ENCODE data around the gene NEUROD2. TPM values are rescaled to one million over a fixed set of nuclear protein-coding genes. Genes with fewer than 3 reads are reported as not detected.
A peak's percentile ranks its signal among the peaks of the same experiment; 100 is the strongest.

Gene NEUROD2
- total RNA-seq, 6 experiments from 2014 or later: not detected

DNA sequence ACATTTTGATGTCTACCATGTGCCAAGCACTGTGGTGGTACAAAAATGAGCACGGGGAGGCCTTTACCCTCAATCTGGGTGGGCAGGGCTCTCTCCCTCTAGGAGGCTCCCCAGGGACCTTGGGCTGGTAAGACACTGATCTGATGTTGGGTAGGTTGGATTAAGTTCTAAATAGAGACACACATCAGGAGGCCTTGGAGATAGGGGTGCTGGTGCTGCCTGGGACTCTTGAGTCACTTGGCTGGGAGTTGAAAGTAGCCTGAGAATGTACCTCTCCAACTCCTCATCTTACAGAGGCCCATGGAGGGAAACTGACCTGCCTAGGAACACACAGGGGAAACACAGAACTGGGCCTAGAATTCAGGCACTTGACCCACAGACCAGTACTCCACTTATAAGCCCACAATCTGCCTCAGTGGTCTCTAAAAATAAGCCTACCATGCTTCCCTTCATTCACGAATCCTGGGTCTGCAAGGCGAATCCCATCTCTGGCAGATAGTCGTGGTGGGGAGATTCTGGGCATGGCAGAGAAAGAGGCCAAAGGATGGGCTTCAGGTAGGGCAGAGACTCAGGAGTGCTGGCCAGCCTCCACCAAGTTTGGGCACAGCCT is 1.8 kb upstream of the NEUROD2 start:
- intact Hi-C loops (cut with DNase I): loop anchor here in 1 of 2 donors (10.0 kb wide), 1 partner anchor 65 kb away; no protein-coding TSS in a partner anchor
- no peak overlapping the region for H3K4me3 ChIP-seq
- H3K9me3 ChIP-seq: no peaks in the 10 kb centered on the region
- H3K36me3 ChIP-seq: no peaks in the 10 kb centered on the region
- H3K27ac ChIP-seq: no peak overlapping the region
- peaks cover 0 to 11% (median 0%) of the 10 kb centered on the region in 4 donors for H3K4me1 ChIP-seq
- WGBS (ENCODE audit: insufficient coverage, low coverage, low lambda C conversion rate, missing lambda C conversion rate): 100% methylated on average over 1 of the region's 4 CpGs
- TF ChIP-seq, protein P1, sequence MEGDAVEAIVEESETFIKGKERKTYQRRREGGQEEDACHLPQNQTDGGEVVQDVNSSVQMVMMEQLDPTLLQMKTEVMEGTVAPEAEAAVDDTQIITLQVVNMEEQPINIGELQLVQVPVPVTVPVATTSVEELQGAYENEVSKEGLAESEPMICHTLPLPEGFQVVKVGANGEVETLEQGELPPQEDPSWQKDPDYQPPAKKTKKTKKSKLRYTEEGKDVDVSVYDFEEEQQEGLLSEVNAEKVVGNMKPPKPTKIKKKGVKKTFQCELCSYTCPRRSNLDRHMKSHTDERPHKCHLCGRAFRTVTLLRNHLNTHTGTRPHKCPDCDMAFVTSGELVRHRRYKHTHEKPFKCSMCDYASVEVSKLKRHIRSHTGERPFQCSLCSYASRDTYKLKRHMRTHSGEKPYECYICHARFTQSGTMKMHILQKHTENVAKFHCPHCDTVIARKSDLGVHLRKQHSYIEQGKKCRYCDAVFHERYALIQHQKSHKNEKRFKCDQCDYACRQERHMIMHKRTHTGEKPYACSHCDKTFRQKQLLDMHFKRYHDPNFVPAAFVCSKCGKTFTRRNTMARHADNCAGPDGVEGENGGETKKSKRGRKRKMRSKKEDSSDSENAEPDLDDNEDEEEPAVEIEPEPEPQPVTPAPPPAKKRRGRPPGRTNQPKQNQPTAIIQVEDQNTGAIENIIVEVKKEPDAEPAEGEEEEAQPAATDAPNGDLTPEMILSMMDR (IDR thresholded peaks at IDR 0.05): no peak
- TF ChIP-seq POLR2A (IDR thresholded peaks at IDR 0.05): no peak
- no peak for ATAC-seq
- H3K27me3 ChIP-seq: peaks cover 18 to 39% of the 10 kb centered on the region in 2 donors
- DNase-seq: no peak

DNA sequence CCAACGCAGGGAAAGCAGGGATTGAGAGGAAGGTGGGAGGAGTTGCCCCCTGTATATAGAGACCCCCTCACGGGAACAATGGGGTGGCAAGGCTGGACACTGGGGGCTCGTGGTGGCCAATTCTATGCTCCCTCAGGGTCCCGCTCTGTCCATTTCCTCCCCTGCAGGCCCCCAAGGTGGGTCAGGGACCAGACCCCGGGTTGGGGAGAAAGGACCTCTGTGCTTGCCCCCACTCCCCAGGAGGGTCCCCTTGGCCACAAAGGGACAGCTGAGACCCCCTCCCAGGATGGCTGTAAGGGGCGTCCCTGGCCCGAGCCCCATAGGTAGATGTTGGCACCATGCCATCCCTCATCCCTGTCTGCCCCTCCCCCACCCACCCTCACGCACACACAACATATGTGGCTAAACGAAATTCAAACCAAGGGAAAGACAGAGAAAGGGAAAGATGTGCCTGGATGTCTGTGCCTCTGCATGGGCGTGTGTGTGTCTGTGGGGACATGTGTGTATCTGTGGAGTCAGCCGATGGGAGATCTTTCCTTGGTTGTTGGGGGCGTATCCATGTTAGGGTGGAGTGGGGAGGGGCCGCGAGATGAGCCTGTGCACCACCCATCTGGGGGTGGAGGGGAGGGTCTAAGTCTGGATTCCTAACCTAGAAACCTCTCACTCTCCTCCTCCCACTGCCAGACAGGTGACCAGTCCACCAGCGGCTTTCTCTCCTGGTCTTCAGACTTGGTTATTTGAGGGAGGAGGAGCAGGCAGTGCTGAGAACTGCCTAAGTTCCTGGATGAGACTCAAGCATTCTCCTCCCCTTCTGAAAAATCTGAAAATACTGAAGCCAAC is 642 bp upstream of the NEUROD2 start:
- ATAC-seq: no peak
- TF ChIP-seq, protein P1 (IDR thresholded peaks at IDR 0.05): no peak
- no peak for TF ChIP-seq POLR2A (IDR thresholded peaks at IDR 0.05)

DNA sequence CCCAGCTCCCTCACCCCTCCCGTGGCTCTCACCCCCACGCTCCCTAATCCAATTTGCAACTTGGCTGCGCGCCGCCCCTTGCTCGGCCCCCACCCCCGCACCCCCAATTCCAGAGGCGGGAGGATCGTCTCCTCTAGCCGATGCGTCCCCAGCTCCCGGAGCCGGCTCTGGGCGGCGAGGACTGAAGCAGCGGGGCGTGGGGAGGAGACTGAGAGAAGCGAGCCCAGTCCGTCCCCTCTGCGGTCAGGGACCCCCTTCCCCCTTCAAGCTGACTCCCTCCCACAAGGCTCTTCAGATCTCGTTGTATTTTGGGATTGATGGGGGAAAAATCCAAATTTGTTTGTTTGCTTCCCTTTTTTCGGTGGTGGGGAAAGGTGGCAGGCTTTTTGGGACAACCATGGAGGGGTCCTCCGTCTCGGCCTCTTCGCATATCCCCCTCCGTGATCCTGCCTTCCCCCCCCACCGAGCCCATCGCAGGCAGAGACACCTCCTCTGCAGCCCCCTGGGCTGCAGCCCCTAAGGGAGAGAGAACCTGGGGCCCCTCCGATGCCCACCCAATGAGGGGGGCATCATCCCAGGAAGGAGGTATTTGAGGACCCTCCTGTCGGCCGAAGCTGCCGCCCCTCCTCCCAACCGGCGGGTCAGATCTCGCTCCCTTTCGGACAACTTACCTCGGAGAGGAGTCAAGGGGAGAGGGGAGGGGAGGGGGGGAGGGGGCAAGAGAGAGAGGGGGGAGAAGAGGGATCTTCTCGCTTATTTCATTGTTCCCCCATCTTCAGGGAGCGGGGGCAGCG is 466 bp downstream of the NEUROD2 start:
- TF ChIP-seq POLR2A (IDR thresholded peaks at IDR 0.05): no peak
- TF ChIP-seq, protein P1 (IDR thresholded peaks at IDR 0.05): no peak
- Histone ChIP-seq H3K4me1 (peaks cover 0 to 11% (median 0%) of the 10 kb centered on the region in 4 donors), H3K4me3 (no peak overlapping the region), H3K36me3 (no peaks in the 10 kb centered on the region), H3K27ac (no peak overlapping the region), H3K9me3 (no peaks in the 10 kb centered on the region), H3K27me3 (peaks cover 18 to 50% of the 10 kb centered on the region in 2 donors)
- intact Hi-C loops (cut with DNase I): loop anchor here in 1 of 2 donors (10.0 kb wide), 1 partner anchor 62 kb away; no protein-coding TSS in a partner anchor
- ATAC-seq (no peak), DNase-seq (no peak)
- 3% methylated on average over 22 of the region's 40 CpGs for WGBS (ENCODE audit: insufficient coverage, low coverage, low lambda C conversion rate, missing lambda C conversion rate)

More for the DNA sequence above, 642 bp upstream of the NEUROD2 start:
- H3K9me3 ChIP-seq: no peaks in the 10 kb centered on the region
- no peak overlapping the region for H3K4me3 ChIP-seq
- 13% methylated on average over 12 of the region's 15 CpGs for WGBS (ENCODE audit: insufficient coverage, low coverage, low lambda C conversion rate, missing lambda C conversion rate)
- peaks cover 18 to 44% of the 10 kb centered on the region in 2 donors for H3K27me3 ChIP-seq
- no peak for DNase-seq
- H3K4me1 ChIP-seq: peaks cover 0 to 11% (median 0%) of the 10 kb centered on the region in 4 donors
- no peak overlapping the region for H3K27ac ChIP-seq
- H3K36me3 ChIP-seq: no peaks in the 10 kb centered on the region
- intact Hi-C loops (cut with DNase I): loop anchor here in 1 of 2 donors (10.0 kb wide), 1 partner anchor 64 kb away; no protein-coding TSS in a partner anchor

DNA sequence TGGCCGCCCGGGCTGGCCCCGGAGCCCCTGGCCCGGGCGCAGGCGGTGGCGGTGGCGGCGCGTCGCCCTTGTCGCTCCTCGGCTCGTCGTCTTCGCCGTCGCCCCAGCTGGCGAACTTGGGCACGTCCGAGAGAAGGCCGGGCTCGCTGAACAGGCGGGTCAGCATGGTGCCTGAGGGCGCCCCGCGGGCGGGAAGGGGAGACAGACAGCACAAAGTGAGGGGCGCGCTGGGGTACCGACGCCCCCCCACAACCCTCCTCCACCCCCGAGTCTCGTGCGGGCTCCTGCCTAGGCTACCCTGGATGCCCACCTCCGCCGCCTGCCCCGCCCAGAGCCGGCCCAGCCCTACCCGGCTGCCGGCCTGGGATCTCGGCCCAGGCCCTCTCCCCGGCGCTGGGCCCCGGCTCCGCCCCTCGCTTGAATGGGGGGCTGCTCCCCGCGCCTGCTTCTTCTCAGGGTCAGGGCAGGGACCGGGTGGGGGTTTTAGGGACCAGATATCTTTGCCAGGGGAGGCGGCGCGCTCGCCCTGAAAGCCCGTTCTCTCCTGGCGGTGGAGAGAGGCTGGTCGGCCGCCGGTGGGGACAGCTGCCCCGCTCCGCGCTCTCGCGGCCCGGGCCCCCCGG is 1.2 kb downstream of the NEUROD2 start:
- TF ChIP-seq, protein P1 (IDR thresholded peaks at IDR 0.05): no peak
- no peak for TF ChIP-seq POLR2A (IDR thresholded peaks at IDR 0.05)
- WGBS (ENCODE audit: insufficient coverage, low coverage, low lambda C conversion rate, missing lambda C conversion rate): 5% methylated on average over 12 of the region's 66 CpGs
- Histone ChIP-seq H3K4me3 (no peak overlapping the region), H3K27me3 (peaks cover 18 to 50% of the 10 kb centered on the region in 2 donors), H3K9me3 (no peaks in the 10 kb centered on the region), H3K4me1 (peaks cover 0 to 11% (median 0%) of the 10 kb centered on the region in 4 donors), H3K36me3 (no peaks in the 10 kb centered on the region), H3K27ac (no peak overlapping the region)
- no peak for DNase-seq
- ATAC-seq: peak in 2 of 4 donors; percentile 19 to 28
- intact Hi-C loops (cut with DNase I): loop anchor here in 1 of 2 donors (10.0 kb wide), 1 partner anchor 62 kb away; no protein-coding TSS in a partner anchor
